ENCODE data around the gene BICC1. TPM values are rescaled to one million over a fixed set of nuclear protein-coding genes. Genes with fewer than 3 reads are reported as not detected.

The BICC1 gene
- total RNA-seq, 1 experiment from 2014 or later, result 15.2 TPM

DNA sequence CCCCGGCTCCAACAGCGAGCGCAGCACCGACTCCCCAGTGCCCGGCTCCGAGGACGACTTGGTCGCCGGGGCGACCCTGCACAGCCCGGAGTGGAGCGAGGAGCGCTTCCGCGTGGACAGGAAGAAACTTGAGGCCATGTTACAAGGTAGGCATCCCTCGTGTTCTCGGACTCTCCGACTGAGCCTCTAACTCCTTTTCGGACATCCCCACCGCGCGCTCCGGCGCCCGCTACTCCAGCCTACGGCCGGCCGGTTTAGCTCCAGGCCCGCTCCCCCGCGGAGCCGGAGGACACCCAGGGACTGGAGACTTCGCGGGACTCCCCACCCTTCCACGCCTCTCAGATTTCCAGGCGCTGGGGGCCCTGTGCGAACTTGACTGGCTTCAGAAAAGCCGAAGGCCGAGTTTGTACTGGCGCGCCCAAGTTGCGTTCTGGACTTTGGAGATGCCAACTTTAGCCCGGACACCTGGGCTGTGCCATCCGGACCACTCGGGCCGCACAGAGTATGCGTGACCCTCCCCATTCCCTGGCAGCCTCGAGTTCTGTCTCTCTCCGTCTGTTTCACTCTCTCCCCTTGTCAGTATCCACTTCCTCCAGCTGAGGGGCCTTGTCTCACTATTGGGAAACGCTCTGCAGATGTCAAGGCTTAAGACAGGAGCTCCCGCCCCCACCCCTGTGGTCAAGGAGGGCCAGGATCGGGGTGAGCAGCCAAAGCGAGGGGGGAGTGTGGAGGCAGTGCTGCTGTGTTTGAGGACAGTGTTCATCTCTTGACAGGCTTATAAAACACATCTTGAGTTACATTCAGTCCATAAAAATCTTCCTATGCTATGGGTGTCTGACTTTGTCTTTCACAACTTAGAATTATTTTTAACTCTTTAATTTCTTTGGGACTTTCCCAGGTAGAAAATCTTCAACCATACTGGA lies 777 bp downstream of the BICC1 start:
- Histone ChIP-seq H3K9me3 (no peaks in the 10 kb centered on the region), H3K36me3 (no peaks in the 10 kb centered on the region), H3K4me3 (peak overlapping the region; percentile 71), H3K27me3 (no peaks in the 10 kb centered on the region)
- peak; percentile 78 for DNase-seq

DNA sequence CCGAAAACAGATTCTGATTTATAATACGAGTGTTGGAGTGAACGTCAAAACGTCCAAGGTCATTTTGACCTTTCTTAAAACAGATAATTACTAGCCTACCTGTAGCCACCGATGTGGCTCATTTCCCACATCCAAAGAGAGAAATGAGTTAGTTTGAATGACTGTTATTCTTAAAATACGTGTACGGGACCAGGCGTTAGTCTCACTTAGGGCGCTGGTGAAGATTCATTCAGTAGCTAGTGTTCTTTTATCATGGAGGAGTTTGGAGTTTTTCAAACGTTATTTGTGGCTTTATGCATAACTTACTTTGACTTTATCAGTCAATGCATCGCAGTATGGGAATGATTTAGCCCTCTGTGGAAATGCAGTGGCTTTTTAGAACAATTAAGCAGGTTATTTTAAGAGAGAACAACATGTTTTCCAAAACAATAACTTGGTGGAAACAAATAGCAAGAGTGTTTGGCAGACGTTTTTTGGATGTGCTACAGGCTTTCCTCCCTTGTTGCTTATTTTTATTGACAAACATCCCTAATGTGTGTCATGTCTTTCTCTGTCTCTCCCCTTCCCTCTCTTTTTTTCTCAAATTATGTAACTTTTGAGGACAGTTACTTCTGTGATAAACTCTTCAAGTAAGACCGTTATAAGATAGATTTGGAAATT lies 1.6 kb downstream of the BICC1 start:
- H3K4me3 ChIP-seq, result peak overlapping the region; percentile 71
- no peaks in the 10 kb centered on the region for H3K27me3 ChIP-seq
- no peaks in the 10 kb centered on the region for H3K36me3 ChIP-seq
- DNase-seq, result no peak
- H3K9me3 ChIP-seq, result no peaks in the 10 kb centered on the region

DNA sequence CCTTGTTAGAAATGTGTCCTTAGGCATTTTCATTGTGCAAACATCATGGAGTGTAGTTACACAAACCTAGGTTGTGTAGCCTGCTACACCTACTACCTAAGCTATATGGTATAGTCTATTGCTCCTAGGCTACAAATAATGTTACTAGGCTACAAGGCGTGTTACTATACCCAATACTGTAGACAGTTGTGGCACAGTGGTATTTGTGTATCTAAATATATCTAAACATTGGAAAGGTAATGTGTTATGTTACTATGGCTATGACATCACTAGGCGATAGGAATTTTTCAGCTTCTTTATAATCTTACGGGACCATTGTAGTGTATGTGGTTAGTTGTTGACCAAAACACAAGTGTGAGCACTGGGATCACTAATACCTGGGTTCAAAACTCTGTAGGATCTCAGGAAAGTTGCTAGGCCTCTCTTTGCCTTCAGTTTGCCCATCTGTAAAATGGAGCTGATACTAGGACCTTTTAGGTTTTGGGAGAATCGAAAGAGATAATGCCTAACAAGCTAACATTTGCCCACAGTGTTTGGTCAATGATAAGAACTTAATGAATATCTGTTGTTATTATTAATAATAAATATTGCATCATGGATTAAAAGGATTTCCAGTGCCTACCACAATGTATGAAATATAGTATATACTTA lies 2.7 kb downstream of the BICC1 start:
- Histone ChIP-seq H3K9me3 (peaks cover 6% of the 10 kb centered on the region), H3K4me3 (peak overlapping the region; percentile 71), H3K36me3 (no peaks in the 10 kb centered on the region; the same call in 1 of the 2 replicates), H3K27me3 (no peaks in the 10 kb centered on the region)
- DNase-seq, result no peak

GRCh38 chr10:58516119-58516518 lies 3.4 kb downstream of the BICC1 start:
- Histone ChIP-seq H3K9me3 (peaks cover 9% of the 10 kb centered on the region), H3K4me3 (no peak overlapping the region), H3K36me3 (no peaks in the 10 kb centered on the region; the same call in 1 of the 2 replicates), H3K27me3 (no peaks in the 10 kb centered on the region)
- no peak for DNase-seq

- Histone ChIP-seq H3K4me3 (no peak overlapping the region), H3K36me3 (no peaks in the 10 kb centered on the region; the same call in 1 of the 2 replicates), H3K27me3 (no peaks in the 10 kb centered on the region), H3K9me3 (peaks cover 9% of the 10 kb centered on the region)
- no peak for DNase-seq
Observed at GRCh38 chr10:58516671-58517070, 4.0 kb downstream of the BICC1 start.

DNA sequence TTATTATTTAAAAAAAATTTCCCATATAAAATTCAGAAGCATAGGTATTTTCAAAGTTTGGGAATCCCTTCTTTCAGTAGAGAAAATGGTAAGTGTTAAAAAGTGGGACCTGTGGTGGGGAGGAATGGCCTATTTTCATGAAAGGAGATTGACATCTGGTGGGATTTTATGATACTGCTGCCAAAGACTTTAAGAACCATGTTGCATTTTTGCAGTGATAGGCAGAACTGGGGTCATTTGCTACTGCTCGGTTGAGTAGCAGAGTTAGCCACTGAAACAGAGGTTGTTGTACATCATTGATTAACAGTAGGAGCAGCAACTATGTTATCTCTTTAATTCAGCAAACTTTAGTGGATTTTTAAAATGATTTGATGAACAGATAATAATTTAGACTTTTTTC lies 4.4 kb downstream of the BICC1 start:
- H3K36me3 ChIP-seq, result no peaks in the 10 kb centered on the region; the same call in 1 of the 2 replicates
- no peaks in the 10 kb centered on the region for H3K27me3 ChIP-seq
- peaks cover 12% of the 10 kb centered on the region for H3K9me3 ChIP-seq
- DNase-seq, result no peak
- no peak overlapping the region for H3K4me3 ChIP-seq

- DNase-seq, result no peak
- Histone ChIP-seq H3K4me3 (no peak overlapping the region), H3K9me3 (peaks cover 12% of the 10 kb centered on the region)
Observed at GRCh38 chr10:58517491-58518355, 5.1 kb downstream of the BICC1 start.

GRCh38 chr10:58518775-58519174 lies 6.1 kb downstream of the BICC1 start:
- no peak overlapping the region for H3K4me3 ChIP-seq
- DNase-seq, result peak; percentile 30

More at GRCh38 chr10:58517491-58518355, 5.1 kb downstream of the BICC1 start:
- H3K27me3 ChIP-seq, result no peaks in the 10 kb centered on the region
- H3K36me3 ChIP-seq, result no peaks in the 10 kb centered on the region; the same call in 1 of the 2 replicates

GRCh38 chr10:58529077-58529728 lies 16.5 kb downstream of the BICC1 start:
- peaks cover 15% of the 10 kb centered on the region for H3K9me3 ChIP-seq
- H3K27me3 ChIP-seq, result no peaks in the 10 kb centered on the region
- H3K36me3 ChIP-seq, result peaks cover 2% of the 10 kb centered on the region; the same call in 1 of the 2 replicates
- DNase-seq, result no peak
- no peak overlapping the region for H3K4me3 ChIP-seq

More at GRCh38 chr10:58518775-58519174, 6.1 kb downstream of the BICC1 start:
- peaks cover 12% of the 10 kb centered on the region for H3K9me3 ChIP-seq
- no peaks in the 10 kb centered on the region for H3K27me3 ChIP-seq
- no peaks in the 10 kb centered on the region; the same call in 1 of the 2 replicates for H3K36me3 ChIP-seq

- H3K36me3 ChIP-seq, result peaks cover 2% of the 10 kb centered on the region; the same call in 1 of the 2 replicates
- H3K9me3 ChIP-seq, result peaks cover 30% of the 10 kb centered on the region
- no peak for DNase-seq
- no peak overlapping the region for H3K4me3 ChIP-seq
- H3K27me3 ChIP-seq, result no peaks in the 10 kb centered on the region
Observed at GRCh38 chr10:58531084-58531695, 18.5 kb downstream of the BICC1 start.

DNA sequence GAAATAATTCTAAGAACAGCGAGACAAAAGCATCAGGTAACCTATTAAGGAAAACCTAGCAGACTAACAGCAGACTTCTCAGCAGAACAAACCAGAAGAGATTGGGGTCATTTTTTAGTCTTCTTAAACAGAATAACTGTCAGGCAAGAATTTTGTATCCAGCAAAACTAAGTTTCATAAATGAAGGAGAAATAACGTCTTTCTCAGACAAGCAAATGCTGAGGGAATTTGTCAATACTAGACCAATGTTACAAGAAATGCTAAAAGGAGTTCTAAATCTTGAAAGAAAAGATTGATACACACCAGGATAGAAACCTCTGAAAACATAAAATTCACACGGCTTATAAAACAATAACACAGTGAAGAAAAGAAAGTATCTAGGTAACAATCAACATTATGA lies 22.6 kb downstream of the BICC1 start:
- peaks cover 55% of the 10 kb centered on the region for H3K9me3 ChIP-seq
- no peak for DNase-seq
- H3K4me3 ChIP-seq, result no peak overlapping the region
- no peaks in the 10 kb centered on the region for H3K27me3 ChIP-seq
- peaks cover 8% of the 10 kb centered on the region; the same call in 1 of the 2 replicates for H3K36me3 ChIP-seq

DNA sequence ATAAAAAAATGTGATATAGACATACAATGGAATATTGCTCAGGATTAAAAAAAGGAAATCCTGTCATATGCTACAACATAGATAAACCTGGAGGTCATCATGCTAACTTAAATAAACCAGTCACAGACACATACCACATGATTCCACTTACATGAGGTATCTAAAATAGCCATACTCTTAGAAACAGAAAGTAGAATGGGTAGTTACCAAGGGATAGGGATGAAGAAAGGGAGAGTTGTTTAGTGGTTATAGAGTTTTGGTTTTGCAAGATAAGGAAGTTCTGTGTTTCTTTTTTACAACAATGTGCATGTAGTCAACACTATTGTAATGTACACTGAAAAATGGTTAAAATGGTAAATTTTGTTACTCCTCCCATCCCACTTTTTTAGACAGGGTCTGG lies 30.5 kb downstream of the BICC1 start:
- no peak for DNase-seq
- H3K9me3 ChIP-seq, result peaks cover 12% of the 10 kb centered on the region
- peaks cover 13% of the 10 kb centered on the region; the same call in 1 of the 2 replicates for H3K36me3 ChIP-seq
- H3K27me3 ChIP-seq, result no peaks in the 10 kb centered on the region
- no peak overlapping the region for H3K4me3 ChIP-seq

DNA sequence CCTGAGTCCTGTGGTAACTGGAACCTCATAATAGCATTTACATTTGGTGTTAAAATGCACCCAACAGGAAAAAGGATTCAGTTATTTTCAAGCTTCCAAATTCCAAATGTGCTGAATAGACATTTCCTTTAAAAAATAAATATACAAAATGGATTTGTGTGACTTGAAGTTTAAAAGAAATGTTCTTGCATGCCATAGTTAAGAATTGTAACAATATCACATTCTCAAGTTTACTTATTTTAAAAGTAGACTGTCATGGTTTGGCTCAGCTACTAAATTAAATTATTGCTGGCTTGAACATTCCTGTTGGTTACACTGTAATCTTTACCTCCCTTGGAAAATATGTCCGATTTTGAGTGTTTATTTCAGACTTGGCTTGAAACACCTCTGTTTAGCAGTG lies 31.5 kb downstream of the BICC1 start:
- H3K4me3 ChIP-seq, result no peak overlapping the region
- no peaks in the 10 kb centered on the region for H3K27me3 ChIP-seq
- H3K36me3 ChIP-seq, result peaks cover 13% of the 10 kb centered on the region; the same call in 1 of the 2 replicates
- peaks cover 11% of the 10 kb centered on the region for H3K9me3 ChIP-seq
- DNase-seq, result no peak

GRCh38 chr10:58545427-58545826 lies 32.8 kb downstream of the BICC1 start:
- H3K36me3 ChIP-seq, result peaks cover 7% of the 10 kb centered on the region; the same call in 1 of the 2 replicates
- H3K27me3 ChIP-seq, result no peaks in the 10 kb centered on the region
- H3K4me3 ChIP-seq, result no peak overlapping the region
- H3K9me3 ChIP-seq, result no peaks in the 10 kb centered on the region; the same call in 1 of the 2 replicates
- DNase-seq, result no peak

DNA sequence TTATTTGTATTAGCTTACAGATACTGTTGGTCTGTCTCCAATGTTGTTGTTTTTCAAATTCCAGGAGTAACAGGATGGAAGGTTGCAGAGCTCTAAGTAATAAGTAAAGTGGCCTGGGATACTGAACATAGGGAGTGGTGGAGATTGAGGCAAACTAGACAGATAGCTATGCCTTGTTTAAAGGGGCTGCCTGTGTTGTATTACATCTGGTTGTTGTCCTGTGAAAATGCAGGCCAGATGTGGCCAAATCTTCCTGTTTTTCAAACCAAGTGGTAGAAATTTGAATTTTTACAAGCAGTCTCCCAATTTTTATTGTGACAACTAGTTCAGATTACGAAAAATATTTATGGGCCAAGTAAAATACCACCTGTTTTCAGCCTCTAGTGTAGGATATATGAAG lies 33.5 kb downstream of the BICC1 start:
- no peak overlapping the region for H3K4me3 ChIP-seq
- H3K9me3 ChIP-seq, result no peaks in the 10 kb centered on the region
- DNase-seq, result no peak
- peaks cover 1% of the 10 kb centered on the region; the same call in 1 of the 2 replicates for H3K36me3 ChIP-seq
- no peaks in the 10 kb centered on the region for H3K27me3 ChIP-seq

All from MG63 (cell line).